HG03039 (cell line): ENCODE measurements around the gene POLR1A.

Experiments used
- ATAC-seq: cut with Tn5 transposase; IDR thresholded peaks from one replicate; pipeline ENCODE4 v1.9.1; 2021; ENCODE audit warnings: mild to moderate bottlenecking, moderate library complexity; ENCODE audit not compliant: unreplicated experiment

The POLR1A gene

DNA sequence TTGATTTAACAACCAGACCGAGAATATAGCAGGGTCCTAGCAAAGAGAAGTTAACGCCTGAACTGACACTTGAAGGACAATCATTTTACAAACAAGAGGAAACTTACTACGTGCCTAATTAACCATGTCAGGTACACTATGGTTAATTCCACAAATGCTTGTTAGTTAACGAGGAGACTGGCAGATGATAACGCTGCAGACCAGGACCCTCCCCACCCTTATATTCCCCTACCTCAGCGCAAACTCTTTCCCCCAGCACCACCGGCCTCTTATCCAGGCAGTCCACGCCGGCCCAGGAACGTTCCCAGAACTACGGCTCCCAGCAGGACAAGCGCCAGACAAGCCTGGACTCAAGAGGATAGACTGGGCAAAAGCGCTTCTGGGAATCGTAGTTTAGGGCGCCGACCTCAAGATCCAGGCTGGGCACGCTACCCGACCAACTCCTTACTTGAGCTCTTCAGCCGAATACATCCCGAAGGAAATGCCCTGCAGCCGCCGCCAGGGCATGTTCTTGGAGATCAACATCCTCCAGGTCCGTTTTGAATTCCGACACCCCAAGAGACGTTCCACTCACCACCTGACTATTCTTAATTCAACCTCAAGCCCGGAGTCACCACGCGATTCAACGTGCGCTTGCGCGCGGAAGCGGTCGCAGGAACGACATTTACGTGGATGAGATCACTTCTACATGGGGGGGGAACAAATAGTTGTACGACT, at the start of gene POLR1A:
Gene POLR1A (minus strand): TSS at position 635 of the 717 bp plus-strand sequence. CDS start 110 bp downstream, at position 525.
- peak; percentile 63 for ATAC-seq

- ATAC-seq, result no peak
Observed at GRCh38 chr2:86150502-86150901, 44.8 kb upstream of the POLR1A start.

GRCh38 chr2:86147793-86148192, 42.1 kb upstream of the POLR1A start:
- no peak for ATAC-seq

- ATAC-seq, result no peak
Observed at GRCh38 chr2:86143926-86144685, 38.4 kb upstream of the POLR1A start.

- no peak for ATAC-seq
Observed at GRCh38 chr2:86143307-86143706, 37.6 kb upstream of the POLR1A start.

DNA sequence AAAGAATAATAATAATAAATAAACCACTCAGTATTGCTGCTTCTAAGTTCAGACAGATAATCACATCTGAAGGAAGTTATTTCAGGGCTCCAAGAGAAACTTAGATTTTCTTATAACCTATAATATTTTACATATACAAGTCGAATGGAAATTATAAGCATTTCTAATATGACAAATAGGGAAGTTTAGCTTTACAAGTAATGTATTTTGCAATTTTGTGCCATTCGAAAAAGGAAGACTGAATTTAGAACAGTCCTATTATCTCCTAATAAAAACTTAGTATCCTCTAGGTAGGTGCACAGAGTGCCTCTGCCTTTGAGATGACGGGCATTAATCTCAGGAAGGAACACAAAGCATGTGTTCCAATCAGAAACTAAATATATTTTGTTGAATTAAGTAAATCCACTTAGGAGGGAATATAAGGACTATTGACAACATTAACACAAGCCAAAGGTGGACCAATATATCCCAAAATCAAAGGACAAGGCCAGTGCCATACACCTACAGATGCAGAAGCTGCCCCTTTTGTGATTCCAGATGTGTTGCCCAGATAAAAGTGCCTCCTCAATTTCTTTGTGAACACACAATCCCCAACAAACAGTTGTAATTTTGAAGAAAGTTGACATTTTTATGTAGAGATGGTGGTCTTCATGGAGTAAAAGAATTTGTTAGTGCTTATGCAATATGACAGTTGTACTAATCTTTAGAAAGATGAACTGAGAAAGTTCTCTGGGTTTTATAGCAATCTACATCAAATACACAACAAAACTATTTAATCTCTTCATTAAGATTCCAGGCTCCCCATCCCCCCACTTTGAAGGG, 37.0 kb upstream of the POLR1A start:
- ATAC-seq, result no peak

DNA sequence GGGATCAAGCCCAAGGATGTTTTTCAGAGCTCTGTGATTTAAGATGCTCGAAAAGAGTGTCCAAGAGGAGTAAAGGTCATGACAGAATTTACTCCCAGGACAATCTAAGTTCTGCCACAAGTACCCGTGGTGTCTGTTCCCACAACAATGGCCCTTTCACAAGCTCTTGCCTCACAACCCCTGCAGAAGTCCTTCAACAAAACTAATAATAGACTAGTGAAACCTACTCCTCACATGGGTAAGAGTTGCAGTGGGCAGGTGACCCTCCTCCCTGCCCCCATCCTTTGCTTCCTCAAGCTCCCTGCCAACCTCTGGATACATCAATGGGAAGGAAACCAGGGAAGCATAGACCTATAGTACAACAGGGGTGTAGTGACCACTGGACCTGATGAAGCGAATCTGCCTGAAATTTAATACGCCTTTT, 35.3 kb upstream of the POLR1A start:
- no peak for ATAC-seq

GRCh38 chr2:86139981-86140380, 34.3 kb upstream of the POLR1A start:
- ATAC-seq, result no peak

DNA sequence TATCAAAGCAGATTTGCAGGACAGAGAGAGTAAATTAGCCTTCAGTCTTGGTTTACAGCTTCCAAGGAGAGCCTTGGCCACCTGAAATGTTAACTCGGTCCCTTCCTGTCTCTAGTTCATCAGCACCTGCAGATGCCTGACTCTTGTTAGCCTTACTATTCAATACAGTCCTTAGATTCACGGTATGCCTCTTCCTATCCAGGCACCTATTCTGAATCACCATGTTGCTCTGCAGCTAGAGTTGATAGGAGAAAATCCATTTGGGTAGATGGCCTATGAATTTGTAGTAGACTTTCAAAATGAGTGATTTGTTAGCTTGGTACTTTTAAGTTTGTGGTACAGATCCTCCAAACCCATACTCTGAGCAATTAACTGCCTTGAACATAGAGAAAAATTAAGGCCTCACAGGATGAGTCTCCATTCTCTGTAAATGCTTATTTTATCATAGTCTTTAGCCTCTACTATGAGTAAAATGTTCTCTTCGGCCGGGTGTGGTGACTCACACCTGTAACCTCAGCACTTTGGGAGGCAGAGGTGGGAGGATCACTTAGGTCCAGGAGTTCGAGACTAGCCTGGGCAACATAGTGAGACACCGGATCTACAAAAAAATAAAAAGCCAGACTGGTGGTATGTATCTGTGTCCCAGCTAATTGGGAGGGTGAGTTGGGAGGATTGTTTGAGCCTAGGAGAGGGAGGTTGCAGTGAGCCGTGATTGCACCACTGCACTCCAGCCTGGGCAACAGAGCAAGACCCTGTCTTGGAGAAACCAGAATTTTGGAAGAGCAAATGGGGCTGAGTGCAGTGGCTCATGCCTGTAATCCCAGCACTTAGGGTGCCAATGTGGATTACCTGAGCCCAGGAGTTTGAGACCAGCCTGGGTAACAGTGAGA, 33.3 kb upstream of the POLR1A start:
- ATAC-seq, result no peak

DNA sequence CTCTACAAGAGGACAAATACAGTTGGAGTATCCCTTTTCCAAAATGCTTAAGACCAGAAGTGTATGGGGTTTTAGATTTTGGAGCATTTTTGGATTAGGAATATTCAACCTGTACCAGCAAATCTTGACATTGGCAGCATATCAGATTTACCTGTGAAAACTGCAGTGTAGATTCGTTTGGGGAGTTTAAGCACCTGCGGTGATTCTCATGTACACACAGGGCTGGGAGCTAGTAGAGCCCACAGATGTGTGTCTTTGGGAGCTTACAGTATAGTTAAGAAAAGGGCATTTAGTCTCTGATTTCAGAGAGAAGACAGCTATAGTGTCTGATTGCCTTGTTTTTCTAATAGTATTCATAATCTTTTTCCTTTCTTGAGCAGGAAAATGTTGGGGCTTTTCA, 30.5 kb upstream of the POLR1A start:
- ATAC-seq, result no peak

- ATAC-seq, result no peak
Observed at GRCh38 chr2:86135653-86136052, 30.0 kb upstream of the POLR1A start.

GRCh38 chr2:86134709-86135108, 29.0 kb upstream of the POLR1A start:
- no peak for ATAC-seq

DNA sequence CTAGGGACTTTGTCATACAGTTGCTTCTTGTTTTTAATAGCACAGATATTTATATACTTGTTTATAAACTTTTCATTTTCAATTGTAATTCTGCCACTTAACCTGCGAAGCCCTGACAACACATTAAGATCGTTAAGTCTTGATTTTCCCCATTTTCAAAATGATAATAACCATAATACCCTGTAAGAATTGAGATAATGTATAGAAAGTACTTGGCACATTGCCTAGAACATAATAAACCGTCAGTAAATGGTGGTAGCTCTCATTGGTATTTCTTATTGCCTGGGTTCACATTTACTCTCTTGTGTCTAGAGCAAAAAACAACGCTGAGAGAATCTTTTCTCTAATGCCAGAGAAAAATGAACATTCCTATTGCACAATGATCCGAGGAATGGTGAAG, 19.0 kb upstream of the POLR1A start:
- no peak for ATAC-seq

GRCh38 chr2:86123328-86123925, 17.7 kb upstream of the POLR1A start:
- no peak for ATAC-seq

DNA sequence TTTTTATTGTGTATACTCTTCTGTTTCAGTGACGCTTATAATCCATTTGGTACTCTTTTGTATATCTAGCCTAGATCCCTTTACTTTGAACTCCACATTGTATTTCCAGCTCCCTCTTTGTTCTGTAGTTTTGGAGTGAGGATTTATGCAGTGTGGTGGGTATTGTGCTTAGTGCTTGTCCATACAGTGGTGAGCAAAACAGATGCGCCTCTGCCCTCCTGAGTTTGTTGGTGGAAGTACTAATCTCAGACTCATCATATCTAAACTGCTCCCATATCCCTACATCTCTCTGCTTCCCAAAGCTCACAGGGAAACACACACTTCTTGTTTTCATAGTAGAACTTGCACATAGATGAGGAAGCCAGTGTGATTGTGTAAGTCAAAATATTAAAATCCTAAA, 12.4 kb upstream of the POLR1A start:
- ATAC-seq, result no peak

GRCh38 chr2:86107031-86107430, 1.3 kb upstream of the POLR1A start:
- no peak for ATAC-seq

GRCh38 chr2:86105969-86106945, 571 bp upstream of the POLR1A start, which contains the start of gene PTCD3:
Gene PTCD3 (plus strand): TSS chr2:86106235. CDS start chr2:86106248, 13 bp downstream.
- peak; percentile 90 for ATAC-seq

DNA sequence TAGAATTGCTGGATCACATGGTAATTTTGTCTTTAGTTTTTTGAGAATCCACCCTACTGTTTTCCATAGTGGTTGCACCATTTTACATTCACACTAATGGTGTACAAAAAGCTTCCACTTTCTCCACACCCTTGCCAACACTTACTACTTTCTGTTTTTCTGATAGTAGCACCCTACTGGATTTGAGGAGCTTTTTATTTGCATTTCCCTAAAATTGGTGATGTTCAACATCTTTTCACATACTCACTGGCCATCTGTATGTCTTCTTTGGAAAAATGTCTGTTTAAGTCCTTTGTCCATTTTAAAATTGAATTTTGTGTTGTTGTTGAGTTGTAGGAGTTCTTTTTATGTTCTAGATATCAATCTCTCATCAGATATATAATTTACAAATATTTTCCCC, 3.5 kb downstream of the POLR1A start:
- no peak for ATAC-seq

GRCh38 chr2:86097913-86098312, 7.8 kb downstream of the POLR1A start:
- ATAC-seq, result no peak
